Astrocyte of the cerebellum (primary cell): ENCODE measurements around the gene PALM.

Experiments
- DNase-seq: peaks from one replicate; pipeline ENCODE4 v3.0.0-alpha.2; 2011; ENCODE audit warnings: low read depth
- H3K4me3 ChIP-seq: 2 replicates; pipeline ENCODE4 v1.5.1; 2011; ENCODE audit warnings: mild to moderate bottlenecking, low read depth, low read length, moderate library complexity
- in situ Hi-C: cut with HindIII; loops from 2 replicates; pipeline ENCODE4 v1.10.0; 2017; ENCODE audit warnings: low sequenced_read_pairs
- TF ChIP-seq, protein P1 (sequence below): IDR thresholded peaks from 2 replicates; pipeline ENCODE4 v1.5.1; 2012; ENCODE audit warnings: low read length, low read depth, moderate library complexity, mild to moderate bottlenecking; ENCODE audit errors: missing control alignments

The PALM gene

DNA sequence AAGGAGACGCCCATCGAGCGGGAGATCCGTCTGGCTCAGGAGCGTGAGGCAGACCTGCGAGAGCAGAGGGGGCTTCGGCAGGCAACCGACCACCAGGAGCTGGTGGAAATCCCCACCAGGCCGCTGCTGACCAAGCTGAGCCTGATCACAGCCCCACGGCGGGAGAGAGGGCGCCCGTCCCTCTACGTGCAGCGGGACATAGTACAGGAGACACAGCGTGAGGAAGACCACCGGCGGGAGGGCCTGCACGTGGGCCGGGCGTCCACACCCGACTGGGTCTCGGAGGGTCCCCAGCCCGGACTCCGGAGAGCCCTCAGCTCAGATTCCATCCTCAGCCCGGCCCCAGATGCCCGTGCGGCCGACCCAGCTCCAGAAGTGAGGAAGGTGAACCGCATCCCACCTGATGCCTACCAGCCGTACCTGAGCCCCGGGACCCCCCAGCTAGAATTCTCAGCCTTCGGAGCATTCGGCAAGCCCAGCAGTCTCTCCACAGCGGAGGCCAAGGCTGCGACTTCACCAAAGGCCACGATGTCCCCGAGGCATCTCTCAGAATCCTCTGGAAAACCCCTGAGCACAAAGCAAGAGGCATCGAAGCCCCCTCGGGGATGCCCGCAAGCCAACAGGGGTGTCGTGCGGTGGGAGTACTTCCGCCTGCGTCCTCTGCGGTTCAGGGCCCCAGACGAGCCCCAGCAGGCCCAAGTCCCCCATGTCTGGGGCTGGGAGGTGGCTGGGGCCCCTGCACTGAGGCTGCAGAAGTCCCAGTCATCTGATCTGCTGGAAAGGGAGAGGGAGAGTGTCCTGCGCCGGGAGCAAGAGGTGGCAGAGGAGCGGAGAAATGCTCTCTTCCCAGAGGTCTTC is 49.3 kb downstream of the PALM start:
- in situ Hi-C loops: no loop called here
- TF ChIP-seq, protein P1, sequence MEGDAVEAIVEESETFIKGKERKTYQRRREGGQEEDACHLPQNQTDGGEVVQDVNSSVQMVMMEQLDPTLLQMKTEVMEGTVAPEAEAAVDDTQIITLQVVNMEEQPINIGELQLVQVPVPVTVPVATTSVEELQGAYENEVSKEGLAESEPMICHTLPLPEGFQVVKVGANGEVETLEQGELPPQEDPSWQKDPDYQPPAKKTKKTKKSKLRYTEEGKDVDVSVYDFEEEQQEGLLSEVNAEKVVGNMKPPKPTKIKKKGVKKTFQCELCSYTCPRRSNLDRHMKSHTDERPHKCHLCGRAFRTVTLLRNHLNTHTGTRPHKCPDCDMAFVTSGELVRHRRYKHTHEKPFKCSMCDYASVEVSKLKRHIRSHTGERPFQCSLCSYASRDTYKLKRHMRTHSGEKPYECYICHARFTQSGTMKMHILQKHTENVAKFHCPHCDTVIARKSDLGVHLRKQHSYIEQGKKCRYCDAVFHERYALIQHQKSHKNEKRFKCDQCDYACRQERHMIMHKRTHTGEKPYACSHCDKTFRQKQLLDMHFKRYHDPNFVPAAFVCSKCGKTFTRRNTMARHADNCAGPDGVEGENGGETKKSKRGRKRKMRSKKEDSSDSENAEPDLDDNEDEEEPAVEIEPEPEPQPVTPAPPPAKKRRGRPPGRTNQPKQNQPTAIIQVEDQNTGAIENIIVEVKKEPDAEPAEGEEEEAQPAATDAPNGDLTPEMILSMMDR: no peak
- no peak overlapping the region for H3K4me3 ChIP-seq
- no peak for DNase-seq

DNA sequence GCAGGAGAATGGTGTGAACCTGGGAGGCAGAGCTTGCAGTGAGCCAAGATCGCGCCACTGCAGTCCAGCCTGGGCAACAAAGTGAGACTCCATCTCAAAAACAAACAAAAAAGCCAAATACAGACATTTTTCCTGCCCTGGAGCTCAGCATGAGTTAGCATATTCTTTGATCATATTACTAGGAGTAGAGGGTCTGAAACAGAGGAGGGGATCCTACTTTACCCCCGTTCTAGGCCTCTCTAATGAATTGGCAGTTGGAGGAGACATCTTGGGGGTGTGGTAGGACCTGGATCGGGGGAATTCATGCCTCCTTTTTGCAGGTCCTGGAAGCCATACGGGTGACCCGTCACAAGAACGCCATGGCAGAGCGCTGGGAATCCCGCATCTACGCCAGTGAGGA is 54.4 kb downstream of the PALM start:
- DNase-seq: no peak
- no peak overlapping the region for H3K4me3 ChIP-seq
- TF ChIP-seq, protein P1: no peak
- in situ Hi-C loops: no loop called here

DNA sequence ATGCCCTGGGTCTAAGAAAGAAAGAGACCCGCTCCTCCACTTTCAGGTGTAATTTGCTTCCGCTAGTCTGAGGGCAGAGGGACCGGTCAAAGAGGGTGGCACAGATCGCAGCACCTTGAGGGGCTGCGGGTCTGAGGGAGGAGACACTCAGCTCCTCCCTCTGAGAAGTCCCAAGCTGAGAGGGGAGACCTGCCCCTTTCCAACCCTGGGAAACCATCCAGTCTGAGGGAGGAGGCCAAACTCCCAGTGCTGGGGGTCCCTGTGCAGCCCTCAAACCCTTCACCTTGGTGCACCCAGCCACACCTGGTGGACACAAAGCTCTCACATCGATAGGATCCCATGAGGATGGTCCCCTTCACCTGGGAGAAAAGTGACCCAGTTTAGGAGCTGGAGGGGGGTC is 55.1 kb downstream of the PALM start:
- in situ Hi-C loops: no loop called here
- H3K4me3 ChIP-seq: no peak overlapping the region
- TF ChIP-seq, protein P1: no peak
- DNase-seq: no peak

DNA sequence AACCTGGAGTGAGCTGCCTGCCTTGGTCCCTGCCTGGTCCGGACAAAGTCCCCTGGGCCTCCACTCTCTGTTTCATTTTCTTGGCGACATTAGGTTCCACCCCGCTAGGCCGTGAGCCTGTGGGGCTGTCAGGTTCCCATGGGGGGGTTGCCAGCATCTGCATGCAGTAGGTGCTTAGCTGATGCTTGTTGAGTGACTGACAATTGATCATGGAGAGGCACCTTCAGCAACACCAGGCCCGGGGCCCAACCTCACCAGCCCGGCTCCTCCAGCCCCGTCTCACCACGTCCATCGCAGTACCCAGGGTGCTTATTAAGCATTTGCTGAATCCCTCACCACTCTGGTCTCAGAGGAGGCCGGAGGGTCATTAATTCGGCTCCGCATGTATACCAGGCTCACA is 55.6 kb downstream of the PALM start:
- no peak for DNase-seq
- in situ Hi-C loops: no loop called here

DNA sequence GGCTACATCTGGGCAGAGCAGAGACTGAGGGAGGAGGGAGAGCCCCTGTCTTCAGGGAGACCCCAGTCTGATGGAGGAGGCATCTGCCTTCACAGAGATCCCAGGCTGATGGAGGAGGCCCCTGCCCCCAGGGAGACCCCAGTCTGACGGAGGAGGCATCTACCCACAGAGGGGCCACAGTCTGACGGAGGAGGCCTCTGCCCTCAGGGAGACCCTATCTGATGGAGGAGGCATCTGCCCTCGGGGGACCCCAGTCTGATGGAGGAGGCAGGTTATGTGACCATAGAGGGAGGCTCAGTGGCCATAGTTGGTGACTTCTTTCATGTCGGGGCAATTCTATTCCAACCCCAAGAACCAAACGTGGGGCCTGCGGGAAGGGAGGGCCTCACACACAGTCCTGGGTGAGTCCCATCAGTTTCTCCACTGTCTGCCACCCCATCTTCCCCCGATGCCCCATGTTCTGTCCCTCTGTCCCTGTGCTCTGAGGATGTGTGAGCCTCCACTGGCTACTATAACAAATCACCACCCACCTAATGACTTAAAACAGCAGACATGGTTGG is 56.5 kb downstream of the PALM start:
- DNase-seq: no peak
- H3K4me3 ChIP-seq: no peak overlapping the region
- in situ Hi-C loops: no loop called here
- TF ChIP-seq, protein P1: no peak

More for the DNA sequence above, 55.6 kb downstream of the PALM start:
- TF ChIP-seq, protein P1: no peak
- H3K4me3 ChIP-seq: no peak overlapping the region

DNA sequence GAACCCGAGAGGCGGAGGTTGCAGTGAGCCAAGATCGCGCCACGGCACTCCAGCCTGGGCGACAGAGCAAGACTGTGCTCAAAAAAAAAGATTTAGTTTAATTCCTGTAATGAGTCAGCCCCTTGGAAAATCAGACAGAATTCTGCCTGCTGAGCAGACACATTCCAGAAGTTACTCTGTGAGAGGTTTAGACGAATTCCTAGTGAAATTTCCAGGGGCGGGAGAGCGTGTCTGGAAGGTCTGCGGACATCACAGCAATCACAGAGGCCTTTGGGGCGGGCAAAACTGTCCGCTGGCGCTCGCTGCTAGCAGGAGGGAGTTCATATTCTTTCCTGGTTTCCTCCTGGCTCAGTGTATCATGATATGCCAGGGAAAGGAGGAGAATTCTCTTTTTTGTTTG is 59.7 kb downstream of the PALM start:
- DNase-seq: peak; percentile 89
- in situ Hi-C loops: no loop called here
- TF ChIP-seq, protein P1: no peak
- H3K4me3 ChIP-seq: no peak overlapping the region
